Upper lobe of left lung (tissue), 6 donors: ENCODE results near the gene REG1B. TPM values are rescaled to one million over a fixed set of nuclear protein-coding genes. Genes with fewer than 3 reads are reported as not detected.
"Not testable (repeated sequence)": the region's sequence is repeated elsewhere in the genome, so short reads cannot be mapped to it uniquely, and the experiment has no call there.

Experiments used
- ATAC-seq, 2 donors: fragments of 200-7000 bp; cut with Tn5 transposase; one replicate each; pipeline ENCODE4 v1.9.1; 2022; ENCODE audit warnings: mild to moderate bottlenecking in 2 of 2, moderate library complexity in 2 of 2; ENCODE audit not compliant: low FRiP score in 2 of 2
- DNase-seq, 2 donors: peaks; one replicate each; pipeline ENCODE4 v3.0.0-alpha.2; 2019 to 2020
- H3K27ac ChIP-seq, 4 donors: fragments of 200-600 bp; sonication (generic); one replicate each; pipeline ENCODE4 v1.5.1; 2016 to 2019
- H3K27me3 ChIP-seq, 4 donors: fragments of 200-600 bp; sonication (generic); one replicate each; pipeline ENCODE4 v1.5.1; 2017 to 2019
- H3K36me3 ChIP-seq, 4 donors: fragments of 200-600 bp; sonication (generic); one replicate each; pipeline ENCODE4 v1.5.1; 2016 to 2019
- H3K4me1 ChIP-seq, 4 donors: fragments of 200-600 bp; sonication (generic); one replicate each; pipeline ENCODE4 v1.5.1; 2018 to 2019
- H3K4me3 ChIP-seq, 4 donors: fragments of 200-600 bp; sonication (generic); one replicate each; pipeline ENCODE4 v1.5.1; 2017 to 2019; ENCODE audit warnings: mild to moderate bottlenecking in 2 of 4, moderate library complexity in 1 of 4
- H3K9me3 ChIP-seq, 4 donors: fragments of 200-600 bp; sonication (generic); one replicate each; pipeline ENCODE4 v1.5.1; 2018 to 2019
- EP300 ChIP-seq, 4 donors: sonication (generic); formaldehyde crosslinking; IDR thresholded peaks; one replicate each; pipeline ENCODE4 v1.5.1; 2017; ENCODE audit warnings: antibody characterized with exemption in 4 of 4, control low read depth in 2 of 4
- POLR2A ChIP-seq, 4 donors: fragments of 450-650 bp; IDR thresholded peaks; one replicate each; pipeline ENCODE4 v1.5.1; 2016 to 2017; ENCODE audit warnings: antibody characterized with exemption in 4 of 4, mild to moderate bottlenecking in 2 of 4
- POLR2AphosphoS5 ChIP-seq, 2 donors: sonication (generic); formaldehyde crosslinking; IDR thresholded peaks; one replicate each; pipeline ENCODE4 v1.5.1; 2017; ENCODE audit warnings: antibody characterized with exemption in 2 of 2
- WGBS, 2 donors: methylation state at CpG; one replicate each; pipeline ENCODE4 v1.1.5; 2017 to 2018; 5-methylcytosine and 5-hydroxymethylcytosine counted together
- total RNA-seq, 6 donors: library from RNA; depleted of rRNA in 4 of 6; stranded (reverse); fragments of >200 nt in 4 of 6; gene quantifications; one replicate each; pipeline versions ENCODE4 v1.1.0 to v1.2.1, GENCODE V29; 2016 to 2021
- TF ChIP-seq, protein P1 (sequence below), 6 experiments: fragments of 450-650 bp in 4 of 6; fragments of 200-600 bp in 2 of 6; sonication (generic) in 2 of 6; IDR thresholded peaks; one replicate each; pipeline ENCODE4 v1.5.1; 2016 to 2019; ENCODE audit warnings: antibody characterized with exemption in 6 of 6
- donor health status: DM: no; HTN: no; CAD: no; lungs with moderate emphysema.
- donor health status: DM: no; HTN: yes; CAD: no; lungs with severe emphysema.

The REG1B gene
- total RNA-seq, 6 donors from 2014 or later, result 1.5 to 5.2 TPM; not detected in 4

DNA sequence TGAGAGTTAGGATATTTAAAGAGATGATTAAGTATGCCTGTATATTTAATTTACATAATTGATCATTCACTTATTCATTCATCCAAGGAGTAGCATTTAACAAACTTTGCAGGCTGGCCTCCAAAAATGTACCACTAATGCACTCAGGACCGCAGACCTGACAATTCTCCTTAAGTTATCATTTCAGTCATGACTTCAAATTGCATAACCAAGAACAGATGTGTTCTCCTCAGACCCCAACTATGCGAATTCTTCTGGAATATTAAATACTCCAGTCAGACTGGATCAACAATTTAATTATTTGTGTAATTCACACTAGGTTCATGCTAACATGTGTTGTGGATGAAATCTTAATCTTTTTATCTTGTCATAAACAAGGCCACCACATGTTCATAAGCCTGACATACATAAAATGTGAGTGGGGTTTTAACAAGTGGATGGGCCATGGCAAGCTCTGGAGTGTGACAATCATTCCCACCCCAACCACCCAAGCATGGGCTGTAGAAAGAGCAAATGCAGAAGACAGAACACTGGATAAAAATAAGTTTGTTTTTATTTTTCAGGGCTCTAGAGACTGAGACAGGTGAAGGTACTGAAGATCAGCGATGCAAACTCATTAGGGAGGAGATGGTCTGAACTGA is 3.2 kb downstream of the REG1B start:
- Histone ChIP-seq H3K36me3 (no peaks in the 10 kb centered on the region), H3K27me3 (no peaks in the 10 kb centered on the region), H3K4me3 (no peak overlapping the region), H3K9me3 (no peaks in the 10 kb centered on the region), H3K4me1 (no peaks in the 10 kb centered on the region), H3K27ac (no peak overlapping the region)
- no peak for ATAC-seq
- whole genome bisulfite sequencing, 2 donors, result 73 to 82% methylated on average over 3 of the region's 3 CpGs
- no peak for TF ChIP-seq POLR2A (IDR thresholded peaks at IDR 0.05)
- TF ChIP-seq, protein P1, sequence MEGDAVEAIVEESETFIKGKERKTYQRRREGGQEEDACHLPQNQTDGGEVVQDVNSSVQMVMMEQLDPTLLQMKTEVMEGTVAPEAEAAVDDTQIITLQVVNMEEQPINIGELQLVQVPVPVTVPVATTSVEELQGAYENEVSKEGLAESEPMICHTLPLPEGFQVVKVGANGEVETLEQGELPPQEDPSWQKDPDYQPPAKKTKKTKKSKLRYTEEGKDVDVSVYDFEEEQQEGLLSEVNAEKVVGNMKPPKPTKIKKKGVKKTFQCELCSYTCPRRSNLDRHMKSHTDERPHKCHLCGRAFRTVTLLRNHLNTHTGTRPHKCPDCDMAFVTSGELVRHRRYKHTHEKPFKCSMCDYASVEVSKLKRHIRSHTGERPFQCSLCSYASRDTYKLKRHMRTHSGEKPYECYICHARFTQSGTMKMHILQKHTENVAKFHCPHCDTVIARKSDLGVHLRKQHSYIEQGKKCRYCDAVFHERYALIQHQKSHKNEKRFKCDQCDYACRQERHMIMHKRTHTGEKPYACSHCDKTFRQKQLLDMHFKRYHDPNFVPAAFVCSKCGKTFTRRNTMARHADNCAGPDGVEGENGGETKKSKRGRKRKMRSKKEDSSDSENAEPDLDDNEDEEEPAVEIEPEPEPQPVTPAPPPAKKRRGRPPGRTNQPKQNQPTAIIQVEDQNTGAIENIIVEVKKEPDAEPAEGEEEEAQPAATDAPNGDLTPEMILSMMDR (IDR thresholded peaks at IDR 0.05), result no peak
- no peak for TF ChIP-seq EP300 (IDR thresholded peaks at IDR 0.05)
- TF ChIP-seq POLR2AphosphoS5 (IDR thresholded peaks at IDR 0.05), result no peak
- no peak for DNase-seq

DNA sequence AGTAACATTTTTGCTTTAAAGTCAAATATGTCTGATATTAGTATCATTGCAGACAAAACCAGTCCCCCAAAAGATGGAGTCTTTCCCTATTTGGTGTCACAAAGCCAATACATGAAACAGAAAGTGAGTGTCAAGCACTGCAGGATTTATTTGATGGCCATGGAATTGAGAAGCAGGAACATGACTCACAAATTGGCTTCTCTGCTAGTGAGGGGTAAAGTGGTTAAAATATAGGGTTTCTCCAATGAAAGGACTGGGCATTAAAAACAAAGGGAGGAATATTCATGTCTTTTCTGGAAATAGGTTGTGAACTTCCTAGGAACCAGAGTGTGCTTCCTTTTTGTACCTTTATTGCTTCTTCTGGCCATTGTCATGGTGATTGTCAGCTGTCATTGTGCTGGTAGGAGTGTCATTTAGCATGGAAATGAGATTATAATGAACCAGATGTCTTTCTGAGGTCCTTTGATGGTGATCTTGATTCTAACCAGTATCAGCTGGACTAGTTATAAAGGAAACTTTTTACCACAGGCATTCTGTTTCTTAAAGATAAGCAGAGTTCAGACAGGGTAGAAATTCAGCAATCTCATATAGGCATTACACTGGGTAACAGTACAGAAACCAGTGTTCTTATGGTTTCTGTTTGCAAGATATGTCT is 4.1 kb downstream of the REG1B start:
- ATAC-seq (no peak), DNase-seq (no peak)
- TF ChIP-seq, protein P1 (IDR thresholded peaks at IDR 0.05), result no peak
- TF ChIP-seq POLR2AphosphoS5 (IDR thresholded peaks at IDR 0.05) (no peak), POLR2A (IDR thresholded peaks at IDR 0.05) (no peak), EP300 (IDR thresholded peaks at IDR 0.05) (no peak)
- no peaks in the 10 kb centered on the region for H3K36me3 ChIP-seq
- no peak overlapping the region for H3K4me3 ChIP-seq
- H3K27me3 ChIP-seq, result no peaks in the 10 kb centered on the region
- no peaks in the 10 kb centered on the region for H3K4me1 ChIP-seq
- no peak overlapping the region for H3K27ac ChIP-seq
- no peaks in the 10 kb centered on the region for H3K9me3 ChIP-seq

DNA sequence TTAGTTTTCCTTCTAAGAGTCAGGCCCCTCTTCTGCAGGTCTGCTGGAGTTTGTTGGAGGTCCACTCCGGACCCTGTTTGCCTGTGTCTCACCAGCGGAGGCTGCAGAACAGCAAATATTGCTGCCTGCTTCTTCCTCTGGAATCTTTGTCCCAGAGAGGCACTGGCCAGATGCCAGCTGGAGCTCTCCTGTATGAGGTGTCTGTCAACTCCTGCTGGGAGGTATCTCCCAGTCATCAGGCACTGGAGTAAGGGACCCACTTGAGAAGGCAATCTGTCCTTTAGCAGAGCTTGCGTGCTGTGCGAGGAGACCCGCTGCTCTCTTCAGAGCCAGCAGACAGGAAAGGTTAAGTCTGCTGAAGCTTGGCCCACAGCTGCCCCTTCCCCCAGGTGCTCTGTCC is 4.8 kb downstream of the REG1B start:
- Histone ChIP-seq H3K9me3 (no peaks in the 10 kb centered on the region), H3K27me3 (no peaks in the 10 kb centered on the region), H3K4me3 (no peak overlapping the region), H3K36me3 (no peaks in the 10 kb centered on the region), H3K27ac (no peak overlapping the region), H3K4me1 (no peaks in the 10 kb centered on the region)
- WGBS, 2 donors, result 83% methylated on average over 4 to 5 of the region's 5 CpGs
- no peak for TF ChIP-seq EP300 (IDR thresholded peaks at IDR 0.05)
- TF ChIP-seq POLR2AphosphoS5 (IDR thresholded peaks at IDR 0.05), result no peak
- no peak for TF ChIP-seq POLR2A (IDR thresholded peaks at IDR 0.05)
- TF ChIP-seq, protein P1 (IDR thresholded peaks at IDR 0.05), result no peak
- DNase-seq (no peak), ATAC-seq (no peak)

DNA sequence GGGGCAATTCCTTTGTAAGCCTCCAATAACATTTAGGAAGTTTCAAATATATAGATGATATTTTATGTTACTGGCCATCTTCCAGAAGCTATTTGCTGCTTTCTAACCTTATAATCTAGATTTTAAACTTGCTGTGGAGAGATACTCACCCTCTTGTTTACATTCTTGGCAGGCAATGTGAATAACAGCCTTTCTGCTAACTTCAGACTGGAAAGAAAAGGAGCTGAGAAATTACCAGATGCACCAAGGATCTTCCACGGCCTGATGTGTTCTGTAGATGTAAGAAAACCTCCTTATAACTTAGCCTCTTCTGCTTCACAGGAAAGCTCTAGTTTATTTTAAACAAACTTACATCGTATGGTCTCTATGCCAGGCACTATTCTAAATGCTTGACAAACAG is 16.7 kb downstream of the REG1B start:
- Histone ChIP-seq H3K4me1 (no peaks in the 10 kb centered on the region), H3K9me3 (no peaks in the 10 kb centered on the region), H3K4me3 (no peak overlapping the region), H3K27ac (no peak overlapping the region), H3K27me3 (no peaks in the 10 kb centered on the region), H3K36me3 (no peaks in the 10 kb centered on the region)
- ATAC-seq, result no peak
- TF ChIP-seq POLR2AphosphoS5 (IDR thresholded peaks at IDR 0.05) (no peak), POLR2A (IDR thresholded peaks at IDR 0.05) (no peak), EP300 (IDR thresholded peaks at IDR 0.05) (no peak)
- TF ChIP-seq, protein P1 (IDR thresholded peaks at IDR 0.05), result no peak
- 66 to 72% methylated on average over 2 of the region's 2 CpGs for WGBS, 2 donors
- DNase-seq, result no peak

DNA sequence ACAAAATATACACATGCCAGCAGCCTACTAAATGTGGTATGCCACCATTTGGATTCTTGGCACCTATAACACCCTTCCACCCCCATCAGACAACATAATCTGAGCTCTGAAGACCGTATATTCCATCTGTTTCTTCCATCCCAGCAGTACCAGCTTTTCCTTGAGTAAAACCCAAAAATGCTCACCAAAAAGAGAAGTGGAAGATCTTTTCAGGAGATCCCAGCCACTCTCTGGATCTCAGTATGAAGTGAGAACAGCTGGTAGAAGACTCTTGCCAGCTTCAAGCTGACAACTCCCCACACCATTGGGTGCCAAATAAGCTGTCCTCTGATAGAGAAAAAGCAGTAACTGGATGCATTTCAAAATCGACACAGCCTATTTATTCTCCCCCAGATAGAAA is 22.6 kb downstream of the REG1B start:
- Histone ChIP-seq H3K36me3 (no peaks in the 10 kb centered on the region), H3K4me1 (no peaks in the 10 kb centered on the region), H3K9me3 (no peaks in the 10 kb centered on the region), H3K27me3 (no peaks in the 10 kb centered on the region), H3K27ac (no peak overlapping the region), H3K4me3 (no peak overlapping the region)
- WGBS, 2 donors, result 65 to 72% methylated on average over 2 of the region's 2 CpGs
- DNase-seq, result no peak
- ATAC-seq, result no peak
- TF ChIP-seq POLR2AphosphoS5 (IDR thresholded peaks at IDR 0.05) (no peak), EP300 (IDR thresholded peaks at IDR 0.05) (no peak), POLR2A (IDR thresholded peaks at IDR 0.05) (no peak)
- TF ChIP-seq, protein P1 (IDR thresholded peaks at IDR 0.05), result no peak

DNA sequence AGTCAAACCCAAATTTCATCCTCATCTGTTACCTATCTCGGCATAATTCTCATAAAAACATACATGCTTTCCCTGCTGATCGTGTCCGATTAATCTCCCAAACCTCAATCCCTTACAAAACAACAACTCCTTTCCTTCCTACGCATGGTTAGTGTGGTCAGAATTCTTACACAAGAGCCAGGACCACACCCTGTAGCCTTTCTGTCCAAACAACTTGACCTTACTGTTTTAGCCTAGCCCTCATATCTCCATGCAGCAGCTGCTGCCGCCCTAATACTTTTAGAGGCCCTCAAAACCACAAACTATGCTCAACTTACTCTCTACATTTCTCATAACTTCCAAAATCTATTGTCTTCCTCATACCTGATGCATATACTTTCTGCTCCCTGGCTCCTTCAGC is 33.0 kb downstream of the REG1B start:
- not testable (repeated sequence) for ATAC-seq, H3K36me3 ChIP-seq, H3K27me3 ChIP-seq, H3K27ac ChIP-seq, H3K4me3 ChIP-seq, DNase-seq, H3K4me1 ChIP-seq, H3K9me3 ChIP-seq
- WGBS, 2 donors, result 66% methylated on average over 5 of the region's 5 CpGs

DNA sequence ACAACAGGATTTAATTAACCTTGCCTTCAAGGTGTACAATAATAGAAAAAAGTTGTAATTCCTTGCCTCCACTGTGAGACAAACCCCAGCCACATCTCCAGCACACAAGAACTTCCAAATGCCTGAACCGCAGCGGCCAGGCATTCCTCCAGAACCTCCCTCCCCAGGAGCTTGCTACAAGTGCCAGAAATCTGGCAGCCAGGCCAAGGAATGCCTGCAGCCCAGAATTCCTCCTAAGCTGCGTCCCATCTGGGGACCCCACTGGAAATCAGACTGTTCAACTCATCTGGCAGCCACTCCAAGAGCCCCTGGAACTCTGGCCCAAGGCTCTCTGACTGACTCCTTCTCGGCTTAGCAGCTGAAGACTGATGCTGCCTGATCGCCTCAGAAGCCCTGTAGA is 34.3 kb downstream of the REG1B start:
- H3K9me3 ChIP-seq, H3K27ac ChIP-seq, H3K36me3 ChIP-seq, H3K27me3 ChIP-seq, DNase-seq, H3K4me1 ChIP-seq, H3K4me3 ChIP-seq, ATAC-seq: not testable (repeated sequence)
- WGBS, 2 donors, result 70% methylated on average over 5 of the region's 5 CpGs; no CpG with 5 or more reads in 1 of the 2 donors
